ENCODE measurements around the gene MOB3B.

MOB3B gene

GRCh38 chr9:27558307-27558706 lies 28.7 kb upstream of the MOB3B start:
- DNase-seq (ENCODE audit: low spot score) = no peak
- TF ChIP-seq, protein P1, sequence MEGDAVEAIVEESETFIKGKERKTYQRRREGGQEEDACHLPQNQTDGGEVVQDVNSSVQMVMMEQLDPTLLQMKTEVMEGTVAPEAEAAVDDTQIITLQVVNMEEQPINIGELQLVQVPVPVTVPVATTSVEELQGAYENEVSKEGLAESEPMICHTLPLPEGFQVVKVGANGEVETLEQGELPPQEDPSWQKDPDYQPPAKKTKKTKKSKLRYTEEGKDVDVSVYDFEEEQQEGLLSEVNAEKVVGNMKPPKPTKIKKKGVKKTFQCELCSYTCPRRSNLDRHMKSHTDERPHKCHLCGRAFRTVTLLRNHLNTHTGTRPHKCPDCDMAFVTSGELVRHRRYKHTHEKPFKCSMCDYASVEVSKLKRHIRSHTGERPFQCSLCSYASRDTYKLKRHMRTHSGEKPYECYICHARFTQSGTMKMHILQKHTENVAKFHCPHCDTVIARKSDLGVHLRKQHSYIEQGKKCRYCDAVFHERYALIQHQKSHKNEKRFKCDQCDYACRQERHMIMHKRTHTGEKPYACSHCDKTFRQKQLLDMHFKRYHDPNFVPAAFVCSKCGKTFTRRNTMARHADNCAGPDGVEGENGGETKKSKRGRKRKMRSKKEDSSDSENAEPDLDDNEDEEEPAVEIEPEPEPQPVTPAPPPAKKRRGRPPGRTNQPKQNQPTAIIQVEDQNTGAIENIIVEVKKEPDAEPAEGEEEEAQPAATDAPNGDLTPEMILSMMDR (IDR thresholded peaks at IDR 0.05; ENCODE audit: extremely low read depth, missing control alignments) = no peak

- TF ChIP-seq, protein P1 (IDR thresholded peaks at IDR 0.05; ENCODE audit: extremely low read depth, missing control alignments) = no peak
- no peak for DNase-seq (ENCODE audit: low spot score)
These were observed 26.9 kb upstream of the MOB3B start for GRCh38 chr9:27556470-27556869.

DNA sequence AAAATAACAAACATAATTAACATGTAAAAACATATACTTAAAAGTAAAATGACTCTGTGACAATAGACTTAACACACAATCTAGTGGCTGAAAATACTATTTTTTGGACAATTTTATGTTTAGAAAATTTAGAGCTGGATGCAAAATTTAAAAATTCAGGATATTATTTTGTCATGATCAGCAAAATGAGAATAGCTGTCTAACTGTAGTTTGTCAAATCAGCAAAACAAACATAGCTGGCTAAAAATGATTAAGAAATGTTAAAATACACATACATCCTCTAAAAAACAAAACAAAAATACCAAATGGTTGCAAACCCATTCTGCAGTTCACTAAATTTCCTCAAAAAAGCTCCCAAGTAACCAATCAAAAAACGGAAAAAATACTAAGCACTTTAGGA lies 25.1 kb upstream of the MOB3B start:
- TF ChIP-seq, protein P1 (IDR thresholded peaks at IDR 0.05; ENCODE audit: extremely low read depth, missing control alignments) = no peak
- DNase-seq (ENCODE audit: low spot score) = no peak

GRCh38 chr9:27549196-27549755 lies 19.7 kb upstream of the MOB3B start:
- TF ChIP-seq, protein P1 (IDR thresholded peaks at IDR 0.05; ENCODE audit: extremely low read depth, missing control alignments) = no peak
- DNase-seq (ENCODE audit: low spot score) = no peak

DNA sequence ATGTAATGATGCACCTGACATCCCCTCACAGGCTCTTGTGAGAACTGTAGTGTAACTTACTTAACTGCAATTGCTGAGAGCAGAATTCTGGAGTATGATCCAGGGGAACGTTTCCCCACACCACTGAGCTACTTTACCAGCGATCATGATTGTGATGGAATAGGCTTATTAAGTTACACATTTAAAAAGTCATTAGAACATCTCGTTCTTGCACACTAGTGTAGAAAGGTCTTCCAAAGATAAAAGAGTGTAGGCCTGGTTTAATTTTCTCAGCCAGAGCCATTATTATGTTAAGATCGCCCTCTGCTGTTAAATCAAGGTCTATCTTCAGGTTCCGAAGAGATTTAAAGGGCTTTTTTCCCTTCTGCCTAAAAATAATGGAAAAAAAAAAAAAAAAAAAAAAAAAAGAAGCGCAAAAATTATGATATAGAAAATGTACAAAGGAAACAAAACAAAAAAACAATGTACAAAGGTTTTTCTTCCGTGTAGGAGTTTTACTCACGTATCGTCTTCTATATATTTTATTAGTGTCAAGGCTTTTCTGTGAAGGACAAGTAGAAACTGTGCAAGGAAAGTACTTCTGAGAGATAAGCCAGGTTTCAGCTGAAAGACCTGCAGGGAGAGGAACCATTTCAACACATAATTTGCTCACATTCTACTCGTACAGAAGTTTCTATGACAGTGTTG lies 18.6 kb upstream of the MOB3B start:
- no peak for DNase-seq (ENCODE audit: low spot score)
- TF ChIP-seq, protein P1 (IDR thresholded peaks at IDR 0.05; ENCODE audit: extremely low read depth, missing control alignments) = no peak

DNA sequence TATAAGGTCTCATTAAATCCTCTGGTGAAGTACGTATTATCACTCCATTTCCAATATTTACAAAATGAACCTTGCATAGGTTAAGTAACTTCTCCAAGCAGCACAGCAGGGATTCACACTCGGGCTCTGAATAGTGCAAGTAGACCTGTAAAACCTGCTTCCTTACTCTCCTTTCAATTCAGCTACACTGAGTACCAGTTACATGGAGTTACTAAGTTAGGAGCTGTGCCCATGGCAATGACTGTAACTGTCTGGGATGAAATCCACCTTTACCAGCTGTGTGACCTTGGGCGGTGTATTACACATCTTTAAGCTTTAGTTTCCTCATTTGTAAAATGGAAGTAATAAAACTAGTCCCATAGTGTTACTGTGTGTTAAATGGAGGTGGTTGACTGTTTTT lies 15.9 kb upstream of the MOB3B start:
- no peak for DNase-seq (ENCODE audit: low spot score)
- TF ChIP-seq, protein P1 (IDR thresholded peaks at IDR 0.05; ENCODE audit: extremely low read depth, missing control alignments) = no peak

- TF ChIP-seq, protein P1 (IDR thresholded peaks at IDR 0.05; ENCODE audit: extremely low read depth, missing control alignments) = no peak
- no peak for DNase-seq (ENCODE audit: low spot score)
These were observed 12.9 kb upstream of the MOB3B start for GRCh38 chr9:27542508-27542907.

All from GM20000 (cell line).